ENCODE data around the gene FERMT2.

The FERMT2 gene

GRCh38 chr14:52944254-52944653 is 6.6 kb downstream of the FERMT2 start:
- no peak overlapping the region for H3K27ac ChIP-seq

GRCh38 chr14:52939427-52939826 is 11.4 kb downstream of the FERMT2 start:
- no peak for TF ChIP-seq CTCF (conservative IDR thresholded peaks at IDR 0.05; ENCODE audit: low read depth, low read length)
- no peak overlapping the region for H3K4me3 ChIP-seq (IDR thresholded peaks at IDR 0.05; ENCODE audit: insufficient read depth, low read depth, low read length)
- H3K9ac ChIP-seq: no peak overlapping the region
- H4K20me1 ChIP-seq (ENCODE audit: insufficient read depth): no peaks in the 10 kb centered on the region
- H3K27me3 ChIP-seq (ENCODE audit: insufficient read depth, low read depth): no peaks in the 10 kb centered on the region
- H3K4me2 ChIP-seq: no peak overlapping the region
- H3K27ac ChIP-seq: no peak overlapping the region
- no peak overlapping the region for H2AFZ ChIP-seq (ENCODE audit: low read depth)
- no peaks in the 10 kb centered on the region for H3K4me1 ChIP-seq (ENCODE audit: low read depth, poor library complexity, severe bottlenecking)
- no peaks in the 10 kb centered on the region for H3K79me2 ChIP-seq (ENCODE audit: insufficient read depth, low read depth)
- no peaks in the 10 kb centered on the region for H3K36me3 ChIP-seq (ENCODE audit: insufficient read depth)

More at GRCh38 chr14:52944254-52944653, 6.6 kb downstream of the FERMT2 start:
- Histone ChIP-seq H3K4me1 (ENCODE audit: low read depth, poor library complexity, severe bottlenecking) (no peaks in the 10 kb centered on the region), H2AFZ (ENCODE audit: low read depth) (no peak overlapping the region), H3K4me2 (no peak overlapping the region), H3K79me2 (ENCODE audit: insufficient read depth, low read depth) (no peaks in the 10 kb centered on the region), H3K9ac (no peak overlapping the region), H3K4me3 (IDR thresholded peaks at IDR 0.05; ENCODE audit: insufficient read depth, low read depth, low read length) (no peak overlapping the region), H3K27me3 (ENCODE audit: insufficient read depth, low read depth) (no peaks in the 10 kb centered on the region), H4K20me1 (ENCODE audit: insufficient read depth) (no peaks in the 10 kb centered on the region), H3K36me3 (ENCODE audit: insufficient read depth) (no peaks in the 10 kb centered on the region)
- TF ChIP-seq CTCF (conservative IDR thresholded peaks at IDR 0.05; ENCODE audit: low read depth, low read length): no peak

- H3K27me3 ChIP-seq (ENCODE audit: insufficient read depth, low read depth): no peaks in the 10 kb centered on the region
- H3K79me2 ChIP-seq (ENCODE audit: insufficient read depth, low read depth): no peaks in the 10 kb centered on the region
- H3K4me1 ChIP-seq (ENCODE audit: low read depth, poor library complexity, severe bottlenecking): no peaks in the 10 kb centered on the region
- H3K9ac ChIP-seq: no peak overlapping the region
- H3K4me2 ChIP-seq: no peak overlapping the region
- no peaks in the 10 kb centered on the region for H4K20me1 ChIP-seq (ENCODE audit: insufficient read depth)
- H3K27ac ChIP-seq: no peak overlapping the region
- H2AFZ ChIP-seq (ENCODE audit: low read depth): no peak overlapping the region
- no peak for TF ChIP-seq CTCF (conservative IDR thresholded peaks at IDR 0.05; ENCODE audit: low read depth, low read length)
- no peaks in the 10 kb centered on the region for H3K36me3 ChIP-seq (ENCODE audit: insufficient read depth)
- no peak overlapping the region for H3K4me3 ChIP-seq (IDR thresholded peaks at IDR 0.05; ENCODE audit: insufficient read depth, low read depth, low read length)
Measured at GRCh38 chr14:52937869-52938268, 13.0 kb downstream of the FERMT2 start.

- Histone ChIP-seq H3K9ac (no peak overlapping the region), H3K27me3 (ENCODE audit: insufficient read depth, low read depth) (no peaks in the 10 kb centered on the region), H3K36me3 (ENCODE audit: insufficient read depth) (no peaks in the 10 kb centered on the region), H4K20me1 (ENCODE audit: insufficient read depth) (no peaks in the 10 kb centered on the region), H3K4me1 (ENCODE audit: low read depth, poor library complexity, severe bottlenecking) (no peaks in the 10 kb centered on the region), H3K27ac (no peak overlapping the region), H3K4me3 (IDR thresholded peaks at IDR 0.05; ENCODE audit: insufficient read depth, low read depth, low read length) (no peak overlapping the region), H3K4me2 (no peak overlapping the region), H3K79me2 (ENCODE audit: insufficient read depth, low read depth) (no peaks in the 10 kb centered on the region), H2AFZ (ENCODE audit: low read depth) (no peak overlapping the region)
- TF ChIP-seq CTCF (conservative IDR thresholded peaks at IDR 0.05; ENCODE audit: low read depth, low read length): no peak
Measured at GRCh38 chr14:52937306-52937705, 13.5 kb downstream of the FERMT2 start.

Data from KMS-11 (cell line).